HG02981 (cell line): ENCODE results near the gene CDCP2.

Experiments
- ATAC-seq: cut with Tn5 transposase; IDR thresholded peaks from one replicate; pipeline ENCODE4 v1.9.1; 2021; ENCODE audit warnings: mild to moderate bottlenecking, moderate library complexity; ENCODE audit not compliant: unreplicated experiment

The CDCP2 gene

GRCh38 chr1:54152696-54153095 is at the start of gene CDCP2:
Gene CDCP2, minus strand, starts transcription at chr1:54153000. Its CDS starts 78 bp downstream, at chr1:54152922.
- ATAC-seq, result no peak

GRCh38 chr1:54200519-54200997 is 47.8 kb upstream of the CDCP2 start:
- ATAC-seq, result no peak

- peak; percentile 97 for ATAC-seq
These were observed 47.1 kb upstream of the CDCP2 start, which contains the start of the genes CYB5RL and MRPL37 for GRCh38 chr1:54199765-54200518. Gene CYB5RL, minus strand, starts transcription at chr1:54200030. Its CDS starts 4,414 bp downstream, at chr1:54195616. Gene MRPL37, plus strand, starts transcription at chr1:54200167. Its CDS starts 77 bp downstream, at chr1:54200244.

- ATAC-seq, result no peak
These were observed 46.5 kb upstream of the CDCP2 start for GRCh38 chr1:54199151-54199764.

- ATAC-seq, result no peak
These were observed 40.7 kb upstream of the CDCP2 start for GRCh38 chr1:54193453-54193852.

GRCh38 chr1:54191525-54191924 is 38.7 kb upstream of the CDCP2 start:
- ATAC-seq, result no peak

- ATAC-seq, result no peak
These were observed 37.7 kb upstream of the CDCP2 start for GRCh38 chr1:54190526-54190925.

- no peak for ATAC-seq
These were observed 35.5 kb upstream of the CDCP2 start for GRCh38 chr1:54188291-54188690.

GRCh38 chr1:54186056-54186455 is 33.3 kb upstream of the CDCP2 start:
- ATAC-seq, result no peak

- no peak for ATAC-seq
These were observed 28.0 kb upstream of the CDCP2 start for GRCh38 chr1:54180701-54181360.

- ATAC-seq, result no peak
These were observed 25.7 kb upstream of the CDCP2 start for GRCh38 chr1:54178296-54179070.

- no peak for ATAC-seq
These were observed 24.9 kb upstream of the CDCP2 start for GRCh38 chr1:54177726-54178125.

GRCh38 chr1:54176621-54177327 is 24.0 kb upstream of the CDCP2 start:
- ATAC-seq, result no peak

- ATAC-seq, result no peak
These were observed 21.3 kb upstream of the CDCP2 start for GRCh38 chr1:54174106-54174505.

- ATAC-seq, result no peak
These were observed 20.9 kb upstream of the CDCP2 start for GRCh38 chr1:54173681-54174080.

GRCh38 chr1:54172614-54173599 is 20.1 kb upstream of the CDCP2 start:
- no peak for ATAC-seq

- no peak for ATAC-seq
These were observed 18.8 kb upstream of the CDCP2 start for GRCh38 chr1:54171606-54172005.

- ATAC-seq, result no peak
These were observed 18.2 kb upstream of the CDCP2 start for GRCh38 chr1:54171016-54171415.

- no peak for ATAC-seq
These were observed 16.3 kb upstream of the CDCP2 start for GRCh38 chr1:54169068-54169467.
